Gastrocnemius medialis (tissue), 4 donors: ENCODE results near the gene ZNF641. TPM values are rescaled to one million over a fixed set of nuclear protein-coding genes. Genes with fewer than 3 reads are reported as not detected.

Experiments used
- ATAC-seq, 2 donors: fragments of 150-250 bp; one replicate each; pipeline ENCODE4 v1.9.1; 2016
- DNase-seq, 2 donors: peaks; one replicate each; pipeline ENCODE4 v3.0.0-alpha.2; 2019
- H3K27ac ChIP-seq, 4 donors: fragments of 200-600 bp; sonication (generic); 1 replicate in 1 of 4; 2 replicates in 3 of 4; pipeline ENCODE4 v1.5.1; 2016 to 2018; ENCODE audit warnings: mild to moderate bottlenecking in 2 of 4, moderate library complexity in 1 of 4
- H3K27me3 ChIP-seq, 3 donors: fragments of 200-600 bp; sonication (generic) in 2 of 3; 1 replicate in 1 of 3; 2 replicates in 2 of 3; pipeline versions ENCODE4 v1.5.1 to v1.6.0; 2016 to 2019; ENCODE audit warnings: mild to moderate bottlenecking in 1 of 3, moderate library complexity in 1 of 3
- H3K36me3 ChIP-seq, 2 donors: fragments of 200-600 bp; sonication (generic) in 1 of 2; one replicate each; pipeline ENCODE4 v1.5.1; 2017 to 2018
- H3K4me1 ChIP-seq, 2 donors: fragments of 200-600 bp; sonication (generic) in 1 of 2; one replicate each; pipeline ENCODE4 v1.5.1; 2016 to 2017; ENCODE audit warnings: mild to moderate bottlenecking in 2 of 2
- H3K4me3 ChIP-seq, 4 donors: fragments of 200-600 bp; sonication (generic) in 3 of 4; 1 replicate in 1 of 4; 2 replicates in 3 of 4; pipeline ENCODE4 v1.5.1; 2016 to 2019; ENCODE audit warnings: mild to moderate bottlenecking in 2 of 4
- H3K9me3 ChIP-seq, 3 donors: fragments of 200-600 bp; sonication (generic) in 2 of 3; 1 replicate in 1 of 3; 2 replicates in 2 of 3; pipeline ENCODE4 v1.5.1; 2016 to 2019
- POLR2A ChIP-seq, 2 donors: fragments of 450-650 bp; IDR thresholded peaks; one replicate each; pipeline ENCODE4 v1.6.1; 2017; ENCODE audit warnings: antibody characterized with exemption in 2 of 2, mild to moderate bottlenecking in 2 of 2, moderate library complexity in 2 of 2
- in situ Hi-C, 4 donors: fragments of 200-750 bp; cut with MboI; loops; one replicate each; pipeline versions ENCODE4 v1.15.0 to v1.8.0; 2017; ENCODE audit warnings: low sequenced_read_pairs in 4 of 4
- intact Hi-C: fragments of 100-400 bp; cut with DNase I; formaldehyde crosslinking; loops from one replicate; pipeline ENCODE4 v1.15.1; 2023; ENCODE audit warnings: low total_unique reads
- total RNA-seq, 4 donors: library from RNA; depleted of rRNA; stranded (reverse); fragments of >200 nt; gene quantifications; one replicate each; pipeline versions ENCODE4 v1.1.0 to v1.2.3, GENCODE V29; 2016
- TF ChIP-seq, protein P1 (sequence below), 5 experiments: fragments of 450-650 bp in 3 of 5; fragments of 200-600 bp in 2 of 5; sonication (generic) in 2 of 5; IDR thresholded peaks in 4 of 5; conservative IDR thresholded peaks in 1 of 5; 1 replicate in 4 of 5; 2 replicates in 1 of 5; pipeline ENCODE4 v1.5.1; 2016 to 2019; ENCODE audit warnings: antibody characterized with exemption in 5 of 5, mild to moderate bottlenecking in 3 of 5, moderate library complexity in 3 of 5

ZNF641 gene
- total RNA-seq, 4 donors from 2014 or later = 31.8 to 43.1 (median 34.2) TPM

DNA sequence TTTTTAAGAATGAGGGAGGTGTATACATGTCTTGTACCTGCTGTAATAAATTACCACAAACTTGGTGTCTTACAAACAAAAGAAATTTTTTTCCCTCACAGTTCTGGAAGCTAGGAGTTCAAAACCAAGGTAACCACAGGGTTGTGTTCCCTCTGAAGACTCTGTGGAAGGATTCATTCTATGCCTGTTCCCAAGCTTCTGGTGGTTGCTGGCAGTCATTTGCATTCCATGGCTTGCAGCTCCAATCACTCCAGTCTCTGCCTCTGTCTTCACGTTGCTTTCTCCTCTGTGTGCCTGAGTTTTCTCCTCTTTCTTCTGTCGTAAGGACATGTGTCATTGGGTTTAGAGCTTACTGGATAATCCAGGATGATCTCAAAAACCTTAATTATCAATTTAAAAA lies 15.4 kb upstream of the ZNF641 start:
- H3K36me3 ChIP-seq = no peaks in the 10 kb centered on the region
- no peaks in the 10 kb centered on the region for H3K4me1 ChIP-seq
- H3K27ac ChIP-seq = no peak overlapping the region
- intact Hi-C loops (no loop called here), in situ Hi-C loops (no loop called here)
- no peaks in the 10 kb centered on the region for H3K27me3 ChIP-seq
- DNase-seq (no peak), ATAC-seq (no peak)
- no peaks in the 10 kb centered on the region for H3K9me3 ChIP-seq
- H3K4me3 ChIP-seq = no peak overlapping the region
- no peak for TF ChIP-seq POLR2A (IDR thresholded peaks at IDR 0.05)
- TF ChIP-seq, protein P1, sequence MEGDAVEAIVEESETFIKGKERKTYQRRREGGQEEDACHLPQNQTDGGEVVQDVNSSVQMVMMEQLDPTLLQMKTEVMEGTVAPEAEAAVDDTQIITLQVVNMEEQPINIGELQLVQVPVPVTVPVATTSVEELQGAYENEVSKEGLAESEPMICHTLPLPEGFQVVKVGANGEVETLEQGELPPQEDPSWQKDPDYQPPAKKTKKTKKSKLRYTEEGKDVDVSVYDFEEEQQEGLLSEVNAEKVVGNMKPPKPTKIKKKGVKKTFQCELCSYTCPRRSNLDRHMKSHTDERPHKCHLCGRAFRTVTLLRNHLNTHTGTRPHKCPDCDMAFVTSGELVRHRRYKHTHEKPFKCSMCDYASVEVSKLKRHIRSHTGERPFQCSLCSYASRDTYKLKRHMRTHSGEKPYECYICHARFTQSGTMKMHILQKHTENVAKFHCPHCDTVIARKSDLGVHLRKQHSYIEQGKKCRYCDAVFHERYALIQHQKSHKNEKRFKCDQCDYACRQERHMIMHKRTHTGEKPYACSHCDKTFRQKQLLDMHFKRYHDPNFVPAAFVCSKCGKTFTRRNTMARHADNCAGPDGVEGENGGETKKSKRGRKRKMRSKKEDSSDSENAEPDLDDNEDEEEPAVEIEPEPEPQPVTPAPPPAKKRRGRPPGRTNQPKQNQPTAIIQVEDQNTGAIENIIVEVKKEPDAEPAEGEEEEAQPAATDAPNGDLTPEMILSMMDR (IDR thresholded peaks at IDR 0.05 in 4 of 5, conservative IDR thresholded peaks at IDR 0.05 in 1 of 5) = no peak

DNA sequence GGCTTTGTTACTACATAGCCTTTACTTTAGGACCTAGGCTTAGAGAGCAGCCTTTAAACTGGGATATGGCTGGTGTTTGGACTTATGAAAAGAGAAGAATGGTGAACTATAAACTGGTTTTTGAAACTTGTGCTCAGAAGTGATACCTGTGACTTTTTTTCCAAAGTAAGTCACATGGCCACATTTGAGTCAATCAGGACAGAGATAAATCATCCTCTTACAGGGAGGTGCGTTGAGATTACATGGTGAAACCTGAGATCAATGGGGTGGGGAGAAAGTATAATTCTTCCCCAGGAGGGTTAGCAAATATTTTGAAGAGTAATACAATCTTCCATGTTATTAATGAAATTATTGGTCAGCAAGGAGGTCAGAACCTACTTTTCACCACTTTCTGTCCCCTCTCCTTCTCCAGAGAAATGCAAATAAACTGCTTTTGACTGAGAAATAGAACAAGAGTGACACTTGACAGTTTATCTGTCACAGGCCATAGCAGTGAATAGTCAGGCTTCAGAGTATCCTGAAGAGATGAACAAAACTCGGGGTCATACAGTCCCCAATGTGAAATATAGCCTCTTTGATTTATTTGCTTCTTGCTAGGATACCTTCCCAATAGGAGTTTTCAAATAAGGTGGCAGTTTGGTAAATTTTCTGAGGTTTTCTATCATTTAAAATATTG lies 11.1 kb upstream of the ZNF641 start:
- intact Hi-C loops (no loop called here), in situ Hi-C loops (no loop called here)
- H3K36me3 ChIP-seq = peaks cover 0 to 13% of the 10 kb centered on the region in 2 donors
- no peaks in the 10 kb centered on the region for H3K4me1 ChIP-seq
- TF ChIP-seq, protein P1 (IDR thresholded peaks at IDR 0.05 in 4 of 5, conservative IDR thresholded peaks at IDR 0.05 in 1 of 5) = no peak
- no peak for TF ChIP-seq POLR2A (IDR thresholded peaks at IDR 0.05)
- DNase-seq = no peak
- no peaks in the 10 kb centered on the region for H3K9me3 ChIP-seq
- no peak overlapping the region for H3K4me3 ChIP-seq
- no peaks in the 10 kb centered on the region for H3K27me3 ChIP-seq
- ATAC-seq = no peak
- no peak overlapping the region for H3K27ac ChIP-seq

GRCh38 chr12:48358937-48359513 lies 8.3 kb upstream of the ZNF641 start:
- intact Hi-C loops (loop anchor here (10.0 kb wide), 2 partner anchors 254 to 456 kb away; partner anchors contain the start of genes CACNB3 and SENP1), in situ Hi-C loops (no loop called here)
- TF ChIP-seq POLR2A (IDR thresholded peaks at IDR 0.05) = no peak
- TF ChIP-seq, protein P1 (IDR thresholded peaks at IDR 0.05 in 4 of 5, conservative IDR thresholded peaks at IDR 0.05 in 1 of 5) = no peak
- Histone ChIP-seq H3K4me1 (no peaks in the 10 kb centered on the region), H3K27me3 (no peaks in the 10 kb centered on the region), H3K36me3 (peaks cover 0 to 13% of the 10 kb centered on the region in 2 donors), H3K9me3 (no peaks in the 10 kb centered on the region), H3K4me3 (no peak overlapping the region), H3K27ac (no peak overlapping the region)
- no peak for ATAC-seq
- DNase-seq = no peak

DNA sequence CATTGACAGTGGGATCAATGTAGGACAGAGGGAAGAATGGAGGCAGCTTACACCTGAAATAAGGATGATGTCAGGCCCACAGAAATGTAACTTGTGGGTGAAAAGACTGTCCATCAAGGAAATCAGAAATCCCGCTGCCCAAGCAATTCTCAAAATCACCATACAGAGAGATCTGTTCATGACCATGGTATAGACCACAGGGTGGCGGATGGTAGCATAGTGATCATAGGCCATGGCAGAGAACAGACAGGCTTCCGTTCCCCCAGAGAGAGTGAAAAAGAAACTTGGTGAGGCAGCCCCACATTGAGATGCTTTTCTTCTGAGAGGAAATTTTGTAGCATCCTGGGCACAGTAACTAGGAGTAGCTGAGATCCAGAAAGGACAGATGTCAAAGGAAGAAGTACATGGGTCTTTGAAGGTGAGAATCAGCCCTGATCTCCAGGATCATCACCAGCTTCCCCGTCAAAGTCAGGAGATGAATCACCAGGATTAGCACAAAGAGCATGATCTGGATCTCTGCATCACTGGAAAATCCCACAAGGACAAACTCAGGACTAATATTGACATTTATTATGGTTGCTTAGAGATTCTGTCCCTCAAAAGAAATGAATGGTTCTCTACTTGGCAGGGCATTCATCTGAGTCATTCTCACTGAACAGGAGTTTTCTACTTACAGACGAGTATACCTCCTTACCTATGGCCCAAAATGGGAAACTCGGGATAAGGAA lies 5.5 kb upstream of the ZNF641 start:
- DNase-seq (no peak), ATAC-seq (no peak)
- H3K36me3 ChIP-seq = peaks cover 0 to 13% of the 10 kb centered on the region in 2 donors
- intact Hi-C loops = loop anchor here (10.0 kb wide), 2 partner anchors 251 to 459 kb away; partner anchors contain the start of genes CACNB3 and SENP1
- no peaks in the 10 kb centered on the region for H3K9me3 ChIP-seq
- no peak overlapping the region for H3K4me3 ChIP-seq
- no peaks in the 10 kb centered on the region for H3K27me3 ChIP-seq
- in situ Hi-C loops = no loop called here
- H3K27ac ChIP-seq = no peak overlapping the region
- TF ChIP-seq, protein P1 (IDR thresholded peaks at IDR 0.05 in 4 of 5, conservative IDR thresholded peaks at IDR 0.05 in 1 of 5) = no peak
- no peak for TF ChIP-seq POLR2A (IDR thresholded peaks at IDR 0.05)
- peaks cover 10% of the 10 kb centered on the region in 2 donors for H3K4me1 ChIP-seq
